MM.1S (cell line): Measurements from ENCODE around the gene TTC7B.

ENCODE experiments used
- DNase-seq: peaks from one replicate; pipeline ENCODE4 v3.0.0-alpha.2; 2015
- H2AFZ ChIP-seq: fragments of 300-600 bp; sonication (generic); 2 replicates; pipeline ENCODE4 v1.6.0; 2016; ENCODE audit warnings: antibody characterized with exemption, low read length
- H3F3A ChIP-seq: fragments of 300-600 bp; sonication (generic); 2 replicates; pipeline ENCODE4 v1.6.1; 2016; ENCODE audit warnings: mild to moderate bottlenecking, antibody characterized with exemption, low read length, moderate library complexity, mixed read lengths; ENCODE audit not compliant: insufficient read depth
- H3K27ac ChIP-seq: fragments of 300-600 bp; sonication (generic); 2 replicates; pipeline ENCODE4 v1.5.1; 2016; ENCODE audit warnings: mild to moderate bottlenecking, low read length
- H3K27me3 ChIP-seq: fragments of 300-600 bp; sonication (generic); replicated peaks from 2 replicates; pipeline ENCODE4 v1.6.0; 2016; ENCODE audit warnings: low read length; ENCODE audit not compliant: insufficient read depth
- H3K36me3 ChIP-seq: fragments of 300-600 bp; sonication (generic); replicated peaks from 2 replicates; pipeline ENCODE4 v1.6.1; 2016; ENCODE audit warnings: mild to moderate bottlenecking, low read length, mixed read lengths; ENCODE audit not compliant: insufficient read depth
- H3K4me1 ChIP-seq: fragments of 300-600 bp; sonication (generic); 2 replicates; pipeline ENCODE4 v1.6.1; 2016; ENCODE audit warnings: low read length, mixed read lengths
- H3K4me2 ChIP-seq: fragments of 300-600 bp; sonication (generic); 2 replicates; pipeline ENCODE4 v1.6.0; 2016; ENCODE audit warnings: low read depth, low read length
- H3K4me3 ChIP-seq: fragments of 300-600 bp; sonication (generic); 2 replicates; pipeline ENCODE4 v1.5.1; 2016; ENCODE audit warnings: low read length, mixed read lengths
- H3K79me2 ChIP-seq: fragments of 300-600 bp; sonication (generic); 2 replicates; pipeline ENCODE4 v1.6.1; 2016; ENCODE audit warnings: mixed run types, low read length, mixed read lengths
- H3K9ac ChIP-seq: fragments of 300-600 bp; sonication (generic); 2 replicates; pipeline ENCODE4 v1.6.1; 2016; ENCODE audit warnings: low read length, mixed read lengths
- H3K9me2 ChIP-seq: fragments of 300-600 bp; sonication (generic); replicated peaks from 2 replicates; pipeline ENCODE4 v1.6.1; 2016; ENCODE audit warnings: mild to moderate bottlenecking, low read length, mixed read lengths; ENCODE audit not compliant: insufficient read depth
- H3K9me3 ChIP-seq: fragments of 300-600 bp; sonication (generic); replicated peaks from 2 replicates; pipeline ENCODE4 v1.6.1; 2016; ENCODE audit warnings: mild to moderate bottlenecking, low read length, mixed read lengths; ENCODE audit not compliant: insufficient read depth
- H4K20me1 ChIP-seq: fragments of 300-600 bp; sonication (generic); 2 replicates; pipeline ENCODE4 v1.6.1; 2016; ENCODE audit warnings: mild to moderate bottlenecking, low read length, moderate library complexity, mixed read lengths; ENCODE audit not compliant: insufficient read depth
- CTCF ChIP-seq: fragments of 300-600 bp; sonication (generic); IDR thresholded peaks from 2 replicates; pipeline ENCODE4 v1.5.1; 2016; ENCODE audit warnings: antibody characterized with exemption, low read length, mixed read lengths
- EZH2 ChIP-seq: fragments of 300-600 bp; sonication (generic); optimal IDR thresholded peaks from 2 replicates; pipeline ENCODE3; 2017; ENCODE audit warnings: low read depth, mild to moderate bottlenecking, antibody characterized with exemption, low read length, mixed read lengths
- EZH2phosphoT487 ChIP-seq: fragments of 300-600 bp; sonication (generic); IDR thresholded peaks from 2 replicates; pipeline ENCODE4 v1.6.1; 2018; ENCODE audit warnings: antibody characterized with exemption, low read length

TTC7B gene

GRCh38 chr14:90742729-90743128, 73.5 kb downstream of the TTC7B start:
- no peak overlapping the region for H3K9ac ChIP-seq
- no peaks in the 10 kb centered on the region for H3K36me3 ChIP-seq
- H4K20me1 ChIP-seq: no peaks in the 10 kb centered on the region
- TF ChIP-seq CTCF (no peak), EZH2 (no peak), EZH2phosphoT487 (no peak)
- no peaks in the 10 kb centered on the region for H3F3A ChIP-seq
- H3K4me3 ChIP-seq: no peak overlapping the region
- no peaks in the 10 kb centered on the region for H3K9me2 ChIP-seq
- H2AFZ ChIP-seq: no peak overlapping the region
- H3K79me2 ChIP-seq: no peaks in the 10 kb centered on the region
- no peak for DNase-seq
- H3K4me1 ChIP-seq: no peaks in the 10 kb centered on the region
- no peak overlapping the region for H3K27ac ChIP-seq
- H3K4me2 ChIP-seq: no peak overlapping the region
- no peaks in the 10 kb centered on the region for H3K9me3 ChIP-seq
- no peaks in the 10 kb centered on the region for H3K27me3 ChIP-seq

- TF ChIP-seq EZH2phosphoT487 (no peak), EZH2 (no peak), CTCF (no peak)
- Histone ChIP-seq H3K4me1 (no peaks in the 10 kb centered on the region), H3K4me3 (no peak overlapping the region), H3F3A (no peaks in the 10 kb centered on the region), H3K9ac (no peak overlapping the region), H3K79me2 (no peaks in the 10 kb centered on the region), H2AFZ (no peak overlapping the region), H3K36me3 (no peaks in the 10 kb centered on the region), H4K20me1 (no peaks in the 10 kb centered on the region), H3K9me3 (no peaks in the 10 kb centered on the region), H3K9me2 (no peaks in the 10 kb centered on the region), H3K4me2 (no peak overlapping the region), H3K27ac (no peak overlapping the region), H3K27me3 (no peaks in the 10 kb centered on the region)
- no peak for DNase-seq
These were observed 74.0 kb downstream of the TTC7B start for GRCh38 chr14:90742252-90742651.

- H3K9me2 ChIP-seq: no peaks in the 10 kb centered on the region
- no peaks in the 10 kb centered on the region for H4K20me1 ChIP-seq
- no peaks in the 10 kb centered on the region for H3K36me3 ChIP-seq
- H3K27ac ChIP-seq: no peak overlapping the region
- H3K4me3 ChIP-seq: no peak overlapping the region
- TF ChIP-seq EZH2 (no peak), EZH2phosphoT487 (no peak)
- H3F3A ChIP-seq: no peaks in the 10 kb centered on the region
- no peak overlapping the region for H3K4me2 ChIP-seq
- DNase-seq: no peak
- no peak overlapping the region for H3K9ac ChIP-seq
- no peaks in the 10 kb centered on the region for H3K4me1 ChIP-seq
- no peaks in the 10 kb centered on the region for H3K9me3 ChIP-seq
- H2AFZ ChIP-seq: no peak overlapping the region
- no peaks in the 10 kb centered on the region for H3K27me3 ChIP-seq
- no peaks in the 10 kb centered on the region for H3K79me2 ChIP-seq
These were observed 74.6 kb downstream of the TTC7B start for GRCh38 chr14:90741682-90741946.

GRCh38 chr14:90740946-90741681, 75.1 kb downstream of the TTC7B start:
- Histone ChIP-seq H3K79me2 (no peaks in the 10 kb centered on the region), H3F3A (no peaks in the 10 kb centered on the region), H3K9me2 (no peaks in the 10 kb centered on the region), H3K9me3 (no peaks in the 10 kb centered on the region), H4K20me1 (no peaks in the 10 kb centered on the region), H3K27me3 (no peaks in the 10 kb centered on the region), H3K4me1 (no peaks in the 10 kb centered on the region), H3K27ac (no peak overlapping the region), H3K9ac (no peak overlapping the region), H3K36me3 (no peaks in the 10 kb centered on the region), H3K4me2 (no peak overlapping the region), H3K4me3 (no peak overlapping the region), H2AFZ (no peak overlapping the region)
- no peak for TF ChIP-seq EZH2
- TF ChIP-seq CTCF: no peak
- TF ChIP-seq EZH2phosphoT487: no peak
- no peak for DNase-seq
